ENCODE results near the gene AMOTL2.

DNA sequence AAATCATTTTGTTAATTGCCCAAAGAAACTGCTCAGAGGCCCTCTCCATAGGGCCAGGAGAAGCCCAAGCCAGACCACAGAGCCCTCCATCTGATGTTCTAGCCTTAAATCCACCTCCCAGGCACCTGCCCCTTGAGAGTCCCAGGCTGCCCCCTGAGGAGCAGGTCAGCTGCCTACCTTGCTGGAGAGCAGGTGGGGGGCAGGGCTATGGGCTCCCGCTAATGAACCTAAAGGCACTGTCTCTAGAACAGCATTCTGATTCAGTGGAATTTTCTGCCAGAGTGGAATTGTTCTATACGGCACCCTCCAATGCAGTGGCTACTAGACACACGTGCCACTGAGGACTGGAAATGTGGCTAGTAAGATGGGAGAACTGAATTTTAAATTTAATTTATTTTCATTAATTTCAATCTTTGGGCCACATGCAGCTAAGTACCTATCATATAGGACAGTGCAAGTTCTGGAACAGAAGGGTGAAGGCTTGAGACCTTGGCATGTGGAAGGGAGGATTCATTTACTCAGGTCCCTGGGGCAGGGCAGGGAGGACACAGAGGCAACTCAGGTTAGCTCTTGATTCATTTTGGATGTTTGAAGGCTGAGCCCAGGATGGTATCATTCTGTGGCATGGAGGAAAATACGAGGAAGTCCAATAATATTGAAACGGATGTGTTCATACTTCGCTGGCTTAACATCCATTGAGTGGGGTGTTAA lies 11.4 kb downstream of the AMOTL2 start:
- no peak for TF ChIP-seq CTCF (IDR thresholded peaks at IDR 0.05; ENCODE audit: low read depth, low read length, poor library complexity, severe bottlenecking)
- no peak for TF ChIP-seq EZH2phosphoT487 (IDR thresholded peaks at IDR 0.05; ENCODE audit: borderline replicate concordance, low read length)

Measured in DOHH2 (cell line).